Ishikawa (cell line): Measurements from ENCODE around the gene RNF217.

Experiments used
- CEBPB ChIP-seq: IDR thresholded peaks from 2 replicates; pipeline ENCODE4 v1.6.1; 2012
- NFIC ChIP-seq: IDR thresholded peaks from 2 replicates; pipeline ENCODE4 v1.6.1; 2012

DNA sequence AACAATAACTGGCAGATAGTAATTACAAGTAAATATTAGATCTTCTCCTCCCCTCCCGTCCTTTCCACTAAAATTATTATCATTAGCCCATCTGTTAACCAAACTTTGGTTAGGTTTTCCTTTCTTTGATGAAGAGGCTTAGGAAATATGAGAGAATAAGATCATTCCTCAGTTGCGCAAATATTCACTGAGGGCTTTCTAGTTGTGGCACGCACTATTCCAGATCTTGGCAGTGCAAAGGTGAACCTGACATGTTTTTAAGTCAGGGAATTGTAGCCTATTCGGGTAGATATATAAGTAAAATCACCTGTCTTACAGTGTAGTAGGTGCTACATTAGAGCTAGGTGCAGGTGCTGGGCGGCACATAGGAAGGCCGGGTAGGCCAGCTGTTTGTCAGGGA is 31.1 kb downstream of the RNF217 start:
- no peak for TF ChIP-seq CEBPB
- no peak for TF ChIP-seq NFIC
